Thoracic aorta (tissue), 2 donors: Measurements from ENCODE around the gene CCL7. TPM values are rescaled to one million over a fixed set of nuclear protein-coding genes. Genes with fewer than 3 reads are reported as not detected.

Source experiments
- ATAC-seq: fragments of 150-250 bp; one replicate; pipeline ENCODE4 v1.8.0; 2017; ENCODE audit warnings: low read depth; ENCODE audit not compliant: insufficient number of reproducible peaks, low FRiP score
- DNase-seq: peaks from one replicate; pipeline ENCODE4 v3.0.0-alpha.2; 2020; ENCODE audit warnings: low spot score
- H3K27ac ChIP-seq, 2 donors: fragments of 200-600 bp; sonication (generic); 1 replicate in 1 of 2; 2 replicates in 1 of 2; pipeline ENCODE4 v1.5.1; 2016; ENCODE audit warnings: mild to moderate bottlenecking in 2 of 2, moderate library complexity in 2 of 2
- H3K27me3 ChIP-seq: fragments of 200-600 bp; sonication (generic); replicated peaks from 2 replicates; pipeline ENCODE4 v1.6.0; 2016; ENCODE audit warnings: mild to moderate bottlenecking; ENCODE audit not compliant: insufficient read depth
- H3K36me3 ChIP-seq: fragments of 200-600 bp; sonication (generic); one replicate; pipeline ENCODE4 v1.5.1; 2016
- H3K4me1 ChIP-seq, 2 donors: fragments of 200-600 bp; sonication (generic); 1 replicate in 1 of 2; 2 replicates in 1 of 2; pipeline versions ENCODE4 v1.5.1 to v1.6.0; 2016; ENCODE audit warnings: low read depth in 2 of 2, mild to moderate bottlenecking in 1 of 2; ENCODE audit not compliant: control insufficient read depth in 1 of 2
- H3K4me3 ChIP-seq: fragments of 200-600 bp; sonication (generic); 2 replicates; pipeline ENCODE4 v1.5.1; 2016; ENCODE audit warnings: mild to moderate bottlenecking
- H3K9me3 ChIP-seq: fragments of 200-600 bp; sonication (generic); 2 replicates; pipeline ENCODE4 v1.5.1; 2016
- total RNA-seq, 2 donors: library from RNA; depleted of rRNA; stranded (reverse); fragments of >200 nt; gene quantifications; one replicate each; pipeline versions ENCODE4 v1.1.0 to v1.2.3, GENCODE V29; 2016
- TF ChIP-seq, protein P1 (sequence below): fragments of 200-600 bp; sonication (generic); IDR thresholded peaks from one replicate; pipeline ENCODE4 v1.5.1; 2019; ENCODE audit warnings: antibody characterized with exemption

Gene CCL7
- total RNA-seq, 2 donors from 2014 or later, result 1.3 TPM; not detected in 1

GRCh38 chr17:34248511-34249024 is 21.5 kb upstream of the CCL7 start:
- TF ChIP-seq, protein P1, sequence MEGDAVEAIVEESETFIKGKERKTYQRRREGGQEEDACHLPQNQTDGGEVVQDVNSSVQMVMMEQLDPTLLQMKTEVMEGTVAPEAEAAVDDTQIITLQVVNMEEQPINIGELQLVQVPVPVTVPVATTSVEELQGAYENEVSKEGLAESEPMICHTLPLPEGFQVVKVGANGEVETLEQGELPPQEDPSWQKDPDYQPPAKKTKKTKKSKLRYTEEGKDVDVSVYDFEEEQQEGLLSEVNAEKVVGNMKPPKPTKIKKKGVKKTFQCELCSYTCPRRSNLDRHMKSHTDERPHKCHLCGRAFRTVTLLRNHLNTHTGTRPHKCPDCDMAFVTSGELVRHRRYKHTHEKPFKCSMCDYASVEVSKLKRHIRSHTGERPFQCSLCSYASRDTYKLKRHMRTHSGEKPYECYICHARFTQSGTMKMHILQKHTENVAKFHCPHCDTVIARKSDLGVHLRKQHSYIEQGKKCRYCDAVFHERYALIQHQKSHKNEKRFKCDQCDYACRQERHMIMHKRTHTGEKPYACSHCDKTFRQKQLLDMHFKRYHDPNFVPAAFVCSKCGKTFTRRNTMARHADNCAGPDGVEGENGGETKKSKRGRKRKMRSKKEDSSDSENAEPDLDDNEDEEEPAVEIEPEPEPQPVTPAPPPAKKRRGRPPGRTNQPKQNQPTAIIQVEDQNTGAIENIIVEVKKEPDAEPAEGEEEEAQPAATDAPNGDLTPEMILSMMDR, result no peak
- Histone ChIP-seq H3K27ac (peak overlapping the region; percentile 84 to 87), H3K36me3 (no peaks in the 10 kb centered on the region), H3K9me3 (no peaks in the 10 kb centered on the region), H3K4me1 (peaks cover 68 to 78% of the 10 kb centered on the region in 2 donors), H3K27me3 (no peaks in the 10 kb centered on the region), H3K4me3 (peak overlapping the region; percentile 40)
- peak; percentile 67 for ATAC-seq
- DNase-seq, result no peak

DNA sequence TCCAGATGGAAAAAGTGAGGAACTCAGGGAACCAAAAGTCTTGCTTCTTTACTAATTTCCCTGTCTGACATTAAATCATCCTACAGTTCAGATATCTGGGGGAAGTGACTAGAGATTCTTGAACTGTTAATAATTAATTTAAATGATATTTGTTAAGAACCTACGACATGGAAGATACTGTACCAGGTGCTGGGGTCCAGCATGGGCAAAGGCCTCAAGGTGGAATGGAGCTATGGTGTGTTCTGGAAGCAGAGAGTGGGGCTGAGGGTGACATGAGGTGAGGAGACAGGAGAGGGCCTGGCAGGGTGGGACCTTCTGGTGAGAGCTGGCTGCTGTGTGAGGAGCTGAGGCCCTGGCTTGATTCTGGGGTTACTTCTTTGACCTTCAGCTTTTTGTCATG is 21.0 kb upstream of the CCL7 start:
- Histone ChIP-seq H3K4me3 (peak overlapping the region; percentile 40), H3K36me3 (no peaks in the 10 kb centered on the region), H3K27ac (peak overlapping the region; percentile 84 to 87), H3K27me3 (no peaks in the 10 kb centered on the region), H3K9me3 (no peaks in the 10 kb centered on the region), H3K4me1 (peaks cover 69 to 82% of the 10 kb centered on the region in 2 donors)
- DNase-seq, result no peak
- ATAC-seq, result no peak
- TF ChIP-seq, protein P1, result no peak

DNA sequence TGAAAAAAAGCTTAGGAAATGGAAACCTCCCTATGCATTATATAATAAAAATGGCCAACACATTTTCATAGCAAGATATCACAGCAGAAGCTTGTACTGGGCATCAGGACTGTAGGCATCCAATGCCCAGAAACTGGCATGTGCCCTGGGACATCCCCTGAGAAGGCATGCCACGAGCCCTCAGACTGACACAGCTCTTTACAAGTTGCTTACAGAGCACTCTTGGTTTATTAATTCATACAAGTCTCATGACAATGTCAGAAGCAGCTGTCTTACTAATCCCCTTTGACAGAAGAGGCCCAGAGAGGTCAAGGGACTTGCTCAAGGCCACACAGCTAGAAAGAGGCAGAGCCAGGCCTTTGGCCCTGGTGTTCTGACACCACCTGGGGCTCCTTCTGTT is 20.5 kb upstream of the CCL7 start:
- peaks cover 72 to 86% of the 10 kb centered on the region in 2 donors for H3K4me1 ChIP-seq
- peak overlapping the region; percentile 84 to 87 for H3K27ac ChIP-seq
- DNase-seq (no peak), ATAC-seq (no peak)
- no peaks in the 10 kb centered on the region for H3K27me3 ChIP-seq
- no peaks in the 10 kb centered on the region for H3K9me3 ChIP-seq
- TF ChIP-seq, protein P1, result no peak
- H3K4me3 ChIP-seq, result no peak overlapping the region
- no peaks in the 10 kb centered on the region for H3K36me3 ChIP-seq

GRCh38 chr17:34251186-34251585 is 18.8 kb upstream of the CCL7 start:
- DNase-seq (no peak), ATAC-seq (no peak)
- Histone ChIP-seq H3K4me1 (peaks cover 75 to 94% of the 10 kb centered on the region in 2 donors), H3K9me3 (no peaks in the 10 kb centered on the region), H3K36me3 (no peaks in the 10 kb centered on the region), H3K27me3 (no peaks in the 10 kb centered on the region), H3K4me3 (no peak overlapping the region), H3K27ac (peak overlapping the region; percentile 75 to 84)
- TF ChIP-seq, protein P1, result no peak

- Histone ChIP-seq H3K36me3 (no peaks in the 10 kb centered on the region), H3K9me3 (no peaks in the 10 kb centered on the region), H3K27ac (peak overlapping the region; percentile 75 to 84), H3K27me3 (no peaks in the 10 kb centered on the region), H3K4me1 (peaks cover 75 to 95% of the 10 kb centered on the region in 2 donors), H3K4me3 (peak overlapping the region; percentile 2)
- ATAC-seq (no peak), DNase-seq (no peak)
- TF ChIP-seq, protein P1, result no peak
Measured at GRCh38 chr17:34252095-34252443, 18.0 kb upstream of the CCL7 start.
